GM18517 (cell line): ENCODE data around the gene TMX1.

ENCODE experiments used
- ATAC-seq: cut with Tn5 transposase; IDR thresholded peaks from one replicate; pipeline ENCODE4 v1.9.1; 2021; ENCODE audit warnings: mild to moderate bottlenecking, moderate library complexity; ENCODE audit not compliant: unreplicated experiment

The TMX1 gene

DNA sequence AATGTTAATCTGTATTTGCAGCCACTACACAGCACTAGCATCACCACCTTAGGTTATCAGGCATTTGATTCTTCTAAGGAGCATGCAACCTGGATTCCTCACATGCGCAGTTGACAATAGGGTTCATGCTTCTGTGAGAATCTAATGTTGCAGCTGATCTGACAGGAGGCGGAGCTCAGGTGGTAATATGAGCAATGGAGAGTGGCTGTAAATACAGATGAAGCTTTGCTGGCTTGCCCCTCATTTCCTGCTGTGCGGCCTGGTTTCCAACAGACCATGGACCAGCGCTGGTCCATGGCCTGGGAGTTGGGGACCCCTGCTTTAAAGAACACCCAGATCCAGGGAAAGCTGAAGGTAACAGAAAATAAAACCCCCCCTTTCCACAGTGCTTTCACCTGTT, 51.0 kb downstream of the TMX1 start:
- no peak for ATAC-seq

DNA sequence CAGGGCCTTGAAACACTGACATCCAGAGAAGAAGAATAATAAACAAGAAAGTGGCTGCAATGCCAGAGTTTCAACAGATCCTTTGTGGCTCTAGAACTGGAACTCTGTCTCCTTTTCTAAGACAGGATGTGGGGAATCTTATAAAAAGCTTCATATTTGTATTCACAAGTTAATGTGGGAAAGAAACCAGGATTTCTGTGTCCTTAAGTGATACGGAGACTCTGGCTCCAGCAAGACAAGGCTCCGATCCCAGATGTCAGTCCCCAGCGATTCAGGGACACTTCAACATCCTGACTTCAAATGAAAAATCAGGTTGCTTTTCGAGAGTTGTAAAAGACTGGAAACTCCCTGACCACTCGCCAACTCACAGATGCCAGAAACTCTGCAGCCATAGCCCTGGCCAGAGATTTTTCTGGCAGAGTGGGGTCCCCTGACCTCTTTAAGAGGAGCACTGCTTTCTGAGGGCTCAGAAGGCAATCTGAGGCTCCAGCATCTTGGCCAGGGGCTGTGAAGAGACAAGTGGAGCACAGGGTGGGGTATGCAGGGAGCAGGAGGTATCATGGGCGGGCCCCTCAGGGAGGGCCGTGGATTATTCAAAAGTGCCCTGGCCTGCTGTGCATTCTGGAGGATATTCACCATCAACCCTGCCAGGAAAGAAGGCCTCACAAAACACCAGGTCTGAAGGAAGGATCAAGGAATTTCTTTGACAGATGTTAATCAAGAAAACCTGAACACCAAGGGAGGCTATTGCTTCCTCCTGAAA, 53.3 kb downstream of the TMX1 start:
- no peak for ATAC-seq

DNA sequence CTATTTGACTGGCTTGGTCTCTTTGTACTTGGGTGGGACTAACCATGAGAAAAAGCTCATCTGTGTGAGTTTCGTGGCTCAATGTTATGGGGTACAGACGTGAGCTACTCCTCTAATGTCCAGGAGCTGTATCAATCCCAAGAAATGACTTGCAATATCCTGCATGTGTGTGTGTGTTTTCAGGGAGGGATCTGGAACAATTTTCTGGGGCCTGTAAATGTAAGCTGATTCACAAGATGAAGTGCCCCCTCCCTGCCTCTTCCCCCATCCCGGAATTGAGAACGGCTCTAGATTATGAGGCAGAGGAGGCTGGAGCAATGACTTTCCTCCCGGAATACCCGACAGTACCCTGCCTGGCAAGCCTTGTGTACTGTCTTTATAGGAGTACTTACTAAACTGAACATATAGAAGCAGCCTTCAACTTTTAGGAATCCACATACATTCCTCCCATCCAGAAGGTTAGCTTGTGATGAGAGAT, 53.9 kb downstream of the TMX1 start:
- ATAC-seq = no peak

DNA sequence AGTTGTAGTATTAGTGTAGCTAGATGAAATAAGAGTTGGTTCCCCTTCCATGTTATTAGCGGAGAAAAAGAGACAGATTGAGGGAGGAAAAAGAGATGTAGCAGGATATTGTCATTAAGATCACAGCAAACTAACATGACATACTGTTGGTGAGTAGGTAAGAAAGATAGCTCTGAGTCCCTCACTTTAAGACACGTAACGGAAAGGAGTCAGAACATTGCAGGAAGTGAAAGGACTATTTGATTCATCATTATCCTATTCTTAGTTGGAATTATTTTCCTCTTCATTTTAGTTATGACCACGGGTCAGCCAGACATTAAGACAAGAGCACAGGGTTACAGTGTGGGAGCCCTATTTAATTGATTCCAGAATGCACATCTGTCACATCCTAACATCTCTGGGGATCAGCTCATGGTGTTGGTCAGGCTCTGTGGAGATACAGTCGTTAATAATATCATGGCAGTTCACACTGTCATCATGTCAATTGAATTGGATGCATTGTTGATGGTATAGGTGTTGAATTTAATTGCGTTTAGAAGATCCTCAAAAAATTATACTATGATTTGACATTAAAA, 55.0 kb downstream of the TMX1 start:
- peak; percentile 58 for ATAC-seq

DNA sequence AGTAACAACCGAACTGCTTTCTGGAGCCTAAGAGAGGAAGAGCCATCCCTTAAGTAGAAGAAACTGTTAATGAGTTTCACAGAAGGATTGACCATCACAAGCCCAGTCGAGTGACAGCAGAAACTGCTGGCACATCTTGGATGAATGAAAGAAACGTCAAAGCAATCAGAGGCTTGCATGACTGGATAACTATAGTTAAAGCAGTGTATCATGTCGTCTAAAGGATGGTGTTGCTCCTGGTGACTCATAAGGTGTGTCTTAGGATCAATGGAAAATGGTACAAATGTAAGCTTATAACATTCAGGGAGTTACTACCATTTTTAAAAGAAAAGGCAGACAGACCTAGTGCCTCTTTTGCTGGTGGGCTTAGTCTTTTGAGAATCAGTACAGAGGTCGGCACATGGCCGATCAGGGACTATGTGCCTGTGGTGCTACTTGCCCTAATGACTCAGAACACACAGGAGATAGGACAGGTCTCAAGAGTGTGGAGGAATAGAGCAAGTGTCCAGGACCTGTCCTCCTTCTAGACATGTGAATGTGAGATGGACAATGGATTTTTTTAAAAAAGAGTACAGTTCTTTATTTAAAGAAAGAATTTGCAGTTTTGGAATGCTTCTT, 55.7 kb downstream of the TMX1 start:
- ATAC-seq = no peak

DNA sequence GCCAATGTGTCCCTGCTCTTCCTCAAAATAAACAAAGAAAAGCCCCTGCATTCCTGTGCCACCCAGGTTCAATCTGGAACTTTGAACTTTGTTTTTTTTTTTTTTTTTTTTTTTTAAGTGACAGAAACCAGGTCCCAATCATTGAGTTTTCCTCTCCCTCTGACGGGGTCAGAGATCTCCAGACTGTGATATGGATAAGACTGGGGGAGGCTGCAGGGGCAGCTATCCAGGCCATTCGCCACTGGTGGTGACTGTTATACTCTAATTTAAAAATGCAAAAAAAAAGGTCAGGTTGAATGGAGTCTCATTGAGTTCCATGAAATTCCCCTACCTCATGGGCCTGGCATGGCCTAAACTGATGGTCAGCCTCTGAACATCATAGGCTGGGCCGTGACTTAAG, 57.0 kb downstream of the TMX1 start:
- no peak for ATAC-seq

DNA sequence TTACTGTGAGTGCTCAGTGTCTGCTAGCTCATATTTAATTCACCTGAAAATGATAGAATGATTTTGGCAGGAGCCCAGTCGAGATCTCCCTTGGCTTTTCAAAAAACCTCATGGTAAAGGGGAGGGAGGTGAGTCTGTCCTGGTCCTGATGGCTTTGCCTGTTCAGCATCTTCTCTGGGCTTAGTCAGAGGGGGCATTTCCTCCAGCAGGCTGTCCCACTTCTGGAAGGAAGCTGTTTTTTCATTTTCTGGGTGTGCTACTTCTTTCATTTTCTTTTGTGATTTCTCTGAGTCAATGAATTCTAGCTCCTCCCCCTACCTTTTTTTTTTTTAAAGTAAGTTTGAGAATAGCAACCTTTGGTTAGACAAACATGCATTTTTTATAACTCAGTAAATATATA, 58.8 kb downstream of the TMX1 start:
- no peak for ATAC-seq

DNA sequence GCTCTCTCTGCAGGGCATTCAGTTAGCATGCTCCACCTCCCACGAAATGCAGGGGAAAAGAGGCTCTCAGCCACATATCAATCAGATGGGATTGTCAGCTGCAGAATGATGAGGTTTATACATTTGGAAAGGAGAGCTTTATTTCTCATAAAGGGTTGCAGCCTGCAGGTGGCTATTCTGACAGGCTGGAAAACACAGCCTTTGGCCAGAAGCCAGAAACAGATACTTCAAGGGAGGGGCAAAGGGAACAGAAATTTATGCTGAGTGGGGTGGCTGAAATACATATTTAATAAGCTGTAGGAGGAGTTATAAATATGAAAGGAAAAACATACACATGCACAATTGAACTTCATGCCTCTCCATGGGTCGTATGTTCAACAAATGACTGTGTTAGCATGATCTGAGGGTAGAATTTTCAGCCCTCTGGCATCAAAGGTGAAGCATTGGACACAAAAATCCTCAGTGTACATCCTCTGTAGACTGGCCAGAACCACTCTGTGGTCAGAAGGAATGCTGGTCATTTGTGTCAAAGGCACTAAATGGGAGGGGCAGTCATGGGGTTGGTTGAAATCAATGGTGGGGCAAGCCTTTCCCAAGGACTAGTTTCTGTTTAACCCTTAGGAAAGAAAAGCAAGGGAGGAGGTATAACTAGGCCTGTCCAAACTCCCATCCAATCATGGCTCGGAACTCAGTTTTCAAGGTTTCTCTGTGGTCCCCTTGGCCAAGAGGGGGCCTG, 62.4 kb downstream of the TMX1 start:
- no peak for ATAC-seq

DNA sequence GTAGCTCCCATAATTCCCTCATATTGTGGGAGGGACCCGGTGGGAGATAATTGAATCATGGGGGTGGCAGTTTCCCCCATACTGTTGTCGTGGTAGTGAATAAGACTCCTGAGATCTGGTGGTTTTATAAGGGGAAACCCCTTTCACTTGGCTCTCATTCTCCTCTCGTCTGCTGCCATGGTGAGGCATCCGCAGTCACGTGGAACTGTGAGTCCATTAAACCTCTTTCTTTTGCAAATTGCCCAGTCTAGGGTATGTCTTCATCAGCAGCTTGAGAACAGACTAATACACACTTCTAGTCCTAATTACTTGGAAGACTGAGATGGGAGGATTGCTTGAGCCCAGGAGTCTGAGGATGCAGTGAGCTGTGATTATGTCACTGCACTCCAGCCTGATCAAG, 64.4 kb downstream of the TMX1 start:
- no peak for ATAC-seq

DNA sequence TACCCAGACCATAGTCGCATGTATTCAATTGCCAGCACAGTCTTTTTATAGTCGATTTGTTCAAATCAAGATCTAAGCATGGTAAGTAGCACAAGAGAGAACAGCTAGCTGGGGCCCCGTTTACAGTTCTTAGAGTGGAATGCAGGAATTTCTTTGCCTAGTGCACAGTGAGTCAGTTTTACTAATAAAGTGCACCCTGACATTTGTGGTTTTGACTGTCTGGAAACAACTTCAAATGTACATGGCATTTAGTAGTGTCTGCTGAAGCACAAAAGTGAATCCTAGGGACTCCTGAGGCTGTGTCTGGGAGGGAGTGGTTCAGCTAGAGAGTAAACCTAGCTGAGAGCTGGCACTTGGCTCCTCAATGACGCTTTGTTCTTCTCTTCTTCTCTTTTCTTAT, 64.9 kb downstream of the TMX1 start:
- no peak for ATAC-seq

DNA sequence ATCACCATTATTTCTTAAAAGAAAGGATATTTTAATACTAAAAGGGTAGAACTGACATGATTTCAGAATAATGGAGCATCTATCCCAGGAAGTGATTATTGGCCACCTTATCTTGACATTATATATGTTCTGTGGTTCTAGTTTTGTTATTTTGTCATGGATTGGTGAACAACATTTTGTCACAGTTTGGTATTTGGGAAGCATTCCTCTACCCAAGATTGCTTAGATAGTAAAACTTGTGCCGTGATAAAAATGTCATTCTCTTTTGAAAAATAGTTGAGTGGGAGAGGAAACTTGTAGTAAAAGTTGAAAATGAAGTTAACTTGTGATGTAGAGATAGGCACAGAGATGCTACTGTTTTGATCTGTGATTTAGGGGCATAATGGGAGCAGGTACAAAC, 65.7 kb downstream of the TMX1 start:
- no peak for ATAC-seq
